Activated T-helper 9 cell treated with anti-CD3 and anti-CD28 coated beads, Interleukin-2, amount 50 U/mL, for 16 hours (primary cell): ENCODE data around the gene PIGO.

ENCODE experiments used
- DNase-seq: peaks from one replicate; pipeline ENCODE4 v3.0.0-alpha.2; 2020; ENCODE audit warnings: low read depth

Gene PIGO

DNA sequence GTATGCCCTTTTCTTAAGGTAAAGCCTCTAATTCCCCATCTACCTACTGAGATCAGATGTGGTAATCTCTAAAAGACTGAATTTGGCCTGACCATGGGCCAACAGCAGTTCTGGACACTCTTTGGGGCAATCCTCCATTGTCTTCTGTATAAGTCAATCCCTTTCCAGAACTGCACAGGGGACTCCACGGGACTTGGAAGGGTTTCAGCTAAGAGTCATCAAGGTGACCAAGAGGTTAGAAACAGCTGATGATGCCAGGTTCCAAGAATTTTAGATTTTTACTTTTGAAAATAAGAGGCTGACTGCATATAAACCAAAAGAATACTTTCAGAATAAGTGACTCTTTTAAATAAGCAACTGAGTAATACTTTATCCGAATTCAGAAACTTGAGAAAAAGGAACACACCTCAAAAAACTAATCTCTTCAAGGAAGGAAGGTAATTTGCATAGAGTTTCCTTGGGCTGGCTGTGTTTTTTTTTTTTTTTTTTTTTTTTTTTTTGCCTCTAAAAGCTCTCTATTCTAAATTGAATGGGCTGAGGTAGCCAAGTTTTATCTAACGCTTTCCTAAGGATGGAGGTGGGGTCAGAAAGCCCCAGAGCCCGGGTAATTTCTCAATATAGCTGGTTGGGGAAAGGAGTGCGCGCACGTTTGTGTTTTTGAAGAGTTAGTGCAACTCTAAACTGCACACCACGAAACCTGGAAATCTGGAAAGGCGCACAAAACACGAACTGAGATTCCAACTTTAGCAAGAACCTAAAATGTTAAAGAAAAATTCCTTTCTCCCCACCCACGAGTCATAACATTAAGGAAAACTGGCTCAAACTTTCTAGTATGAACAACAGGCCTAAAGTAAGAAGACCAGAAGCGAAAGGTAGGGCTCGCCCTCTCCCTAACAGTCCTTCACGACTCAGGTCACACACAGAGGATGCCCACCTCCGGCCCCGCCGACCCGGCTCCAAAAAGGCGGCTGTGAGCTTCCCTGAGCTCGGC lies 25.3 kb downstream of the PIGO start:
- no peak for DNase-seq

DNA sequence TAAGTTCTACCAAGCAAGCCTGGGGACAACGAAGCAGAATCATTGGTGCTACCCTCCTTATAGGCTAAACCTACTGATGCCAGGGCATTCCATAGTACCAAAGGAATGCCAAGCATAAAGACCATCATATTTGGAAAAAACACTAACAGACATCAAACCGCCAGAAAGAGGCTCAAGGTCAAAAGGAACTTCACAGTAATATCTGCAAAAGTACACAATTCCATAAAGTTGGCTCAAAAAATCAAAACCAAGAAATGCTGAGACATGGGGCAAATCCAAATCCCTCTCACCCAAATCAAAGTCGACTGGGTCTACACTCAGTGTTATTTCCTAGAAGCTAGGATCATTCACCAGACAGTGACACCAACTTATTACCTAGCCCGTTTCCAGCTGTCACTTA lies 27.4 kb downstream of the PIGO start:
- DNase-seq, result no peak

GRCh38 chr9:35067056-35067455 lies 29.3 kb downstream of the PIGO start:
- DNase-seq, result no peak

GRCh38 chr9:35060548-35061207 lies 35.7 kb downstream of the PIGO start:
- no peak for DNase-seq

DNA sequence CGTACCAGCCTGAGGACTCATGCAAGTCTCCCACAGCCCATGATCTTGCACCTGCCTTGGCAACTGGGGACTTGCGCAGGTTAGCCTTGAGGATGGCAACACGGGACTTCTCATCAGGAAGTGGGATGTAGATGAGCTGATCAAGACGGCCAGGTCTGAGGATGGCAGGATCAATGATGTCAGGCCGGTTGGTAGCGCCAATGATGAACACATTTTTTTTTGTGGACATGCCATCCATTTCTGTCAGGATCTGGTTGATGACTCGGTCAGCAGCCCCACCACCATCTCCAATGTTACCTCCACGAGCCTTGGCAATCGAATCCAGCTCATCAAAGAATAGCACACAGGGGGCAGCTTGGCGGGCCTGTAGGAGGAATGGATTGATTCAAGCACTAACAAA lies 37.0 kb downstream of the PIGO start:
- DNase-seq, result no peak

- DNase-seq, result no peak
Measured at GRCh38 chr9:35057271-35057620, 39.1 kb downstream of the PIGO start.

DNA sequence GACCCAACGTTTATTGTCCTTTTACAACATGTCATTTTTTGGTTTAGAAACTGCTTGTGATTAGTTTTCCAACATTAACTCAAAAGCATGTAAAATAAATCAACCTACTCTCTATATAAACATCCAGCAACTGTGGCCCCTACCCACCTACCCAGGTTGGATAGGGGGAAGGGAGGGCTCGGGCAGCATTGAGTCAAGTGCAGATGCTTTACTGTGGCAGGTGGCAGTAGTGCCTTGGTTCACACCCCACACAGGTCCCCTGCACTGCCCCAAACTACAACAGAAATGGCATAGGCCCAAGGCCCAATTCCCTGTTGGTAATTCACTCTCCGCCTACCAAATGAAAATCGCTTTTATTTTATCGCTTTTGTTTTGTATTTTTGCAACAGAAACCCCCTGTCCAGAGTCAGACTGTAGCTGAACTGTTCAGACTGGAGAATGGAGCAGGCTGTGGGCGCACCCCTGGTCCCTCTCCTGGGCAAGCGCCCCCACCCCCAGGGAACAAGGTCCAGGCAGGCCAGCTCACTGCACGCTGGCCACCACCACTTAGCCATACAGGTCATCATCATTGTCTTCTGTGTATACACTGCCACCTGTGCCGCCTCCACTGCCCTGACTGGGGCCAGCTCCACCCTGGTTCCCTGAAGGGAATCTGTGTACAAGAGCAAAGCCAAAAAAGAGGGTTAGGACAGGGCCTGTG lies 39.7 kb downstream of the PIGO start:
- DNase-seq, result no peak

DNA sequence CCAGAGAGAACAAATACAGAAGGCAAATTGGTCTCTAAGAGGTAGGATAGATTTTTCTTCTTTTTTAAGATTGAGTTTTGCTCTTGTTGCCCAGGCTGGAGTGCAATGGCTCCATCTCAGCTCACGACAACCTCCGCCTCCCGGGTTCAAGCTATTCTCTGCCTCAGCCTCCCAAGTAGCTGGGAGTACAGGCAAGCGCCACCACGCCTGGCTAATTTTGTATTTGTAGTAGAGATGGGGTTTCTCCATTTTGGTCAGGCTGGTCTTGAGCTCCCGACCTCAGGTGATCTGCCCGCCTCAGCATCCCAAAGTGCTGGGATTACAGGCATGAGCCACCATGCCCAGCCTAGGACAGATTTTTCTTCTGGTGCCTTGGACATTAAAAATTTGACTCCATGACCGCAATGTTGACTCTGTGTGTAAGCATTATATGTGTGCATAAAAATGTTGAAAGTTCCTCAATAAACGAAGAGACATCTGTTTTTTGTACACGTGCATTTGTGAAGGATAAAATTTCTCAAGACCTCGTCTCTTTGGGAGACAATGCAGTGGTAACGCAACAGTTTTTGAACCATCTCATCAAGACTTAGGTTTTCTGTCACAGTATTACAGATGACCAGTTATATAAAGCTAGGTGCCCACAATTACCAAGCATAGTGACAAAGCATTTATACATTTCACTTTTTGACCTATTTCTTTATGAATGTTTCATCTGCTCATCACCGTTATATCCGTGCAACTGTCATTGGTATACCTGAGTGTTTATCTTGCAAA lies 41.3 kb downstream of the PIGO start:
- DNase-seq, result no peak

GRCh38 chr9:35054185-35054835 lies 42.1 kb downstream of the PIGO start:
- DNase-seq, result no peak

DNA sequence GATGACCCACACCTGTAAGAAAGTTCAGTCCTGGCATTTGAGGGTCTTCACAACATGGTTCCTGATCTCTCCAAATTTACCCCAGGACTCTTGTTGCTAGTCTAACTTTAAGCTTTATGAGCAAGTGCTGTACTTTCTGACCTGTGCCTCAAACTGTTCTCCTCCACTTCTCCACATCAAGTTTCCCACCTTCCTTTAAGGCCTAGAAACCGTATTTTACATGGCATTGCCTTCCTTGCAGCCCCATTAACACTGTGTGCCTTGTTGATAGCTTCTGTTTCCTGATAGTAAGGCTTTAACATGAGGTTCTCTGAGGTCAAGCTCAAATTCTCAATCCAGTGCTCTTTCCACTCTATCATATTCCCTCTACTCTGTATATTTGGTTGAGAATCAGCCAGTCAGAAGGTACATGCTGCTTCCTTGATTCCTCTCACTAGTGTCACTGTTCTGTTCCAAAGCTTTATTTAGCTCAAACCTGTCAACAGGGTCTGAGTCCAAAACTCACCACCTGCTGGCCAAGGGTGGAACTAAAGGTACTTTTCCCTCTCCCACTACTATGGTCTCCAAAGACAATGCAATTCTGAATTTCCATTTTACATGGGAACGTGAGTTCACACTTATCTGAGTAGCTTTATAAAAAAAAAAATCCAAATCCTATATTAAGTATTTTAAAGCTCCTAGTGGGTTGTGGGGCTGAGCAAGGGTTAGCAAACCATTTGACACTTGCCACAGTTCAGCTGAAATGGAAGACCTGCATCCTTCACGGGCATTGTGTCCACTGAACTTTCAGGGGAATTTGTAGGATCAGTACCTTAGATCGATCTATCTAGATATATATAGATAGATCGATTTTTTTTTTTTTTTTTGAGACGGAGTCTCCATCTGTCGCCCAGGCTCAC lies 45.1 kb downstream of the PIGO start:
- DNase-seq, result peak; percentile 10

DNA sequence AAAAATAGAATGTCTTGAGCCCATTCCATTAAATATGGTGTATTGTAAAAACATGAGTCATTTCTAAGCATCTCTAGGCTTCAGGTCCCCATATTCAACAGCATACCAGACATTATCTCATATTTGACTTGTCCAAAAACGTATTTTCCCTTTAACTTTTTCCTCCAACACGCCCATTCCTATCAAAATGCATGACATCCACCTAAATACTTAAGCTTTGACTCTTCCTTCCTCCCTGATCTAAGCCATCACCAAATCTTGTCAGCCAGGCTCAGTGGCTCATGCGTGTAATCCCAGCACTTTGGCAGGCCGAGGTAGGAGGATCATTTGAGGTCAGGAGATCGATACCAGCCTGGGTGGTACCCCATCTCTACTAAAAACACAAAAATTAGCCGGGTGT lies 47.9 kb downstream of the PIGO start:
- DNase-seq, result no peak

GRCh38 chr9:35044071-35044470 lies 52.3 kb downstream of the PIGO start:
- DNase-seq, result no peak

GRCh38 chr9:35042891-35043545 lies 53.4 kb downstream of the PIGO start:
- DNase-seq, result no peak

- DNase-seq, result no peak
Measured at GRCh38 chr9:35042081-35042604, 54.2 kb downstream of the PIGO start.
